LNCAP (cell line): Measurements from ENCODE around the gene COL15A1.

Experiments used
- CTCF ChIP-seq: fragments of 450-650 bp; IDR thresholded peaks from 2 replicates; pipeline ENCODE4 v1.5.1; 2017; ENCODE audit warnings: mild to moderate bottlenecking

Gene COL15A1

DNA sequence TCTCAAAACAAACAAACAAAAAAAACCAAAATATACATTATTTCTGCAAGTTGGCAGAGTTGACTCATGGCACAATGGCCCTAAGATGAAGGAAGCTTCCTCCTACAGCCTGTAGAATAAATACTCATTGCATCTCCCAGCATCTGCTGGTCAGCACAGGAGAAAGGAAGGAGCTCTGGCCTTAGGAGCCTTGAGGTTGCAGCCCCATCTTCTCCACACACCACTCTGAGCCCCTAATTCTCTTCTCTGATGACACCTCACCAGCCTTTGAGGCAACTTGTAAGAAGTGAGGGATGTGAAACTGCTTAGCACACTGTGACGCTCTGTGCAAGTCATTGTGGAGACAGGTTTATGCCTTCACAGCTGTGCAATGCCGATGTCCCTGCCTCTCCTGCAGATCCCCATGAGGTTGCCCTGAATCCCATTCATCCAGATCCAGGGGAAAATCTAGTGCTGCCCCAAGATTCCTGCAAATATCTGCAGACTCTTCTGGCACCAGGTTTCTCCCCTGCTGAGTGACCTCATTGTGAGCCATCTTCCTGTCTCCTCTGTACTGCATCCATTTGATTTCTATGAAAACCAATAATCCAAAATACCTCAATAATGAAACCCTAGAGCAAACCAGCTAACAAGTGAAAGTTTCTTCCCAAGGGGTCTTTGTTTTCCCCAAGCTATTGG is 95.9 kb downstream of the COL15A1 start:
- no peak for TF ChIP-seq CTCF

DNA sequence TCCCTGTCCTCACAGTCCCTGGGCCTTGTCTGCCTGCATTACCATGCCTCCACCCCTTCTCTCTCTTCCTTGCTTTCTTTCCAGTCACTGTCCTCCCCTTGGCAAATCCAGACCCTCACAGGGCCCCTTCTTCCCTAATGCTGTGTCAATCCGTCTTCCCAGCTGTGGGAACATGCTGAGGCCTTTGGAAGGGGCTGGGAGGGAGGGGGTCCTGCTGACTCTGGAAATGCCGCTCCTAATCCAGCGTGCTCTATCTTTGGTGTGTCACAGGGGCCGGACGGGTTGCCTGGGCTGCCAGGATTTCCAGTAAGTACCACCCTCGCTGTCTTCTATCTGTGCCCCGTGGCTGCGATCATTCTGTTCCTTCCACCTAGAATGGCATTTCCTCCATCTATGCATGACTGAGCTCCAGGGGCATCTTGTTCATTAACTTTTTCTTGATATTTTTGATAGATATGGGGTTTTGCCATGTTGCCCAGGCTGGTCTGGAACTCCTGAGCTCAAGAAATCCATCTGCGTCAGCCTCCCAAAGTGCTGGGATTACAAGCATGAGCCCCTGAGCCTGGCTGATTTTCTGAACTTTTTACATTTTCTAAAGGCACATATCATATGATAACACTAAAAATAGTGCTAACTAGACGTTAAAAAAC is 96.7 kb downstream of the COL15A1 start:
- no peak for TF ChIP-seq CTCF

DNA sequence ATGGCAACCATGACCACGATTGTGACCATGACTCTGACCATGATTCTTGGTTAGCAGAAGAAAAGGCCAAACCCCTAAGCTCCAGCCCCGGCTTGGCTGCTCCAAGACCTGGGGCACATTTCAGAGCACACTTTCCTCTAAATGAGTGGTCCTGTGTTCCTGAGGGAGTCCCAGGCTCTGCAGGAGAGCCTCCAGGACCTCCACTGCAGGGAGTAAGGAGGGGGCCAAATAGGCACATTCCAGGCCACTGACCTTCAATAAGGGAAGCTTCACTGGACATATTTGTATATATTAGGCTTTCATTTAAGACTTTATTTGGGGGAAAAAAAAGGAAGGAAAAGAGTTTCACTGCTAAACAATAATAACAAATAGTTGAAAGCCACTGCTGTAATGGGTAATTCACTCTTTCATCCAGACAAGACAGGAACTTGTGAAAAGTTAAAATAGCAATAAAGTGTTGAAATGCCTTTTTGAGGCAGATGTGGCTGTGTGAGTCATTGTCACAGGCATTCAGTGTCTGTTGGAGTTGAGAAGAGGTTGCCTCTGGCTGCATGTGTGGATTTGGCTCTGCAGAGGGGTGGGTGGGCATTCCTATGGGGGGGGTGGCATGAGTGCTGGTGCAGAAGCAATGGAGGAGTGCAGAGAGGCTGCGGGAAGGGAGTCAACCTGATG is 97.3 kb downstream of the COL15A1 start:
- no peak for TF ChIP-seq CTCF

DNA sequence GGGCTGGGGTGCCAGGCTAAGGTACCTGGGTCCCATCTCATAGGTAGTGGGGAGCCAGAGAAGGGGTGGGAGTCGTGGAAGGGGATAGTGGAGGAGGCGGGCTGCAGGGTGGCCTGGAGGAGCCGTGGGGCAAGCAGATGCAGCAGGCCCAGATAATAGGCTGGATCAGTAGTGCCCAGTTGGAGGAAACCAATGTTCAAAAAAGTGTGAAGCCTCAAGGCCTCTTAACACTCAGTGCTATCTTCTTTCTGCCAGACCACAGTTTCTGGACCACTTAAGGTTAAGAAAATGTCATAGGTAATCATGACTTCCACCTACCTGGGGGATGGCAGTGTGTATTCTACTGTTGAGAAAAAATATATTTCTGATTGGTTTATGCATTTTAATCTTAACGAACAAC is 97.9 kb downstream of the COL15A1 start:
- TF ChIP-seq CTCF: no peak

DNA sequence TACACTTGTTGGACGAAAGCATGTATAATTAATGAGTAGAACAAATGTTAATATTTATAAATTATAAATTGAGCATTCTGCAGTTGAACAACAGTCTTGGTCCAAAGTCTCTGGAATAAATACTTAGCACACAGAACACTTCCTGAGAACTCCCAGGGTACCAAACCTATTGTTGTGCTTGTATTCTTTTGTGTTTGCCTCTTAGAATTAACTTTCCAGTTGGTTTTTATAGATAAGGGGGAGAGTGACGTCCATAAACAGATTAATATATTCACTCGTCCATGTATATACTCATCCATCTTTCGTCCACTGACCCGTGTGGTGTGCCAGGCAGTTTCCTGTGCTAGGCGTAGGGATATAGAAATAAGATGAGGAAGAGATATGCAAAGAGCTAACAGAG is 98.9 kb downstream of the COL15A1 start:
- no peak for TF ChIP-seq CTCF

- no peak for TF ChIP-seq CTCF
These were observed 101.1 kb downstream of the COL15A1 start for GRCh38 chr9:99044827-99045226.

DNA sequence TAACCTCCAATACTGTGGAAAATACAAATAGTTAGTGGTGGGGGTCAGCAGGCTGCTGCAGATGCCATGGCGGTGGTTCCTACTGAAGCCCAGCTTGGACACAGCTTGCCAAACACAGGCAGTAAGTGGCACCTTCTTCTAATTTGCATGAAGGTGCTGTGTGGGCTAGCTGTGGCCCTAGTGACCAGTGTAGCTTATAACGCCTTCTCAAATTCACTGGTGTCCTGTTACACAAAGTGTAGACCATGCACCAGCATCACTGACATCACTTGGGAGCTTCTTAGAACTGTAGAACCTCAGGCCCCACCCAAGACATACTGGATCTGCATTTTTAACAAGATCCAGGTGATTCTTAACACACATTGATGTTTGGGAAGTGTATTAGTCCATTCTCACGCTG is 102.4 kb downstream of the COL15A1 start:
- TF ChIP-seq CTCF: no peak
